Measurements from ENCODE around the gene PDGFRB.
"Not testable (repeated sequence)": the region's sequence is repeated elsewhere in the genome, so short reads cannot be mapped to it uniquely, and the experiment has no call there.

The PDGFRB gene

GRCh38 chr5:150097152-150097551 is 58.5 kb downstream of the PDGFRB start:
- Histone ChIP-seq H4K20me1 (ENCODE audit: insufficient read depth) (no peaks in the 10 kb centered on the region), H3K4me1 (ENCODE audit: low read depth, poor library complexity, severe bottlenecking) (peaks cover 3% of the 10 kb centered on the region), H3K4me2 (no peak overlapping the region), H3K9ac (no peak overlapping the region), H3K79me2 (ENCODE audit: insufficient read depth, low read depth) (no peaks in the 10 kb centered on the region), H3K36me3 (ENCODE audit: insufficient read depth) (no peaks in the 10 kb centered on the region), H2AFZ (ENCODE audit: low read depth) (no peak overlapping the region), H3K27ac (no peak overlapping the region), H3K27me3 (ENCODE audit: insufficient read depth, low read depth) (no peaks in the 10 kb centered on the region), H3K4me3 (IDR thresholded peaks at IDR 0.05; ENCODE audit: insufficient read depth, low read depth, low read length) (no peak overlapping the region)
- no peak for TF ChIP-seq CTCF (conservative IDR thresholded peaks at IDR 0.05; ENCODE audit: low read depth, low read length)

GRCh38 chr5:150092159-150092787 is 63.4 kb downstream of the PDGFRB start:
- no peaks in the 10 kb centered on the region for H3K27me3 ChIP-seq (ENCODE audit: insufficient read depth, low read depth)
- H3K4me2 ChIP-seq: no peak overlapping the region
- H3K27ac ChIP-seq: no peak overlapping the region
- no peak for TF ChIP-seq CTCF (conservative IDR thresholded peaks at IDR 0.05; ENCODE audit: low read depth, low read length)
- no peaks in the 10 kb centered on the region for H3K79me2 ChIP-seq (ENCODE audit: insufficient read depth, low read depth)
- no peaks in the 10 kb centered on the region for H3K4me1 ChIP-seq (ENCODE audit: low read depth, poor library complexity, severe bottlenecking)
- no peak overlapping the region for H3K4me3 ChIP-seq (IDR thresholded peaks at IDR 0.05; ENCODE audit: insufficient read depth, low read depth, low read length)
- H2AFZ ChIP-seq (ENCODE audit: low read depth): no peak overlapping the region
- H4K20me1 ChIP-seq (ENCODE audit: insufficient read depth): no peaks in the 10 kb centered on the region
- H3K9ac ChIP-seq: no peak overlapping the region
- H3K36me3 ChIP-seq (ENCODE audit: insufficient read depth): no peaks in the 10 kb centered on the region

GRCh38 chr5:150085950-150086715 is 69.5 kb downstream of the PDGFRB start, which contains the start of gene CSF1R:
TSS of gene CSF1R (minus strand) at chr5:150086554. CDS start at chr5:150086427, 127 bp downstream.
- Histone ChIP-seq H3K9ac (no peak within 1 kb of the TSS), H3K79me2 (ENCODE audit: insufficient read depth, low read depth) (no peaks in the 10 kb centered on the region), H3K4me2 (no peak within 1 kb of the TSS), H3K27ac (no peak within 1 kb of the TSS), H3K27me3 (ENCODE audit: insufficient read depth, low read depth) (no peaks in the 10 kb centered on the region), H3K4me3 (IDR thresholded peaks at IDR 0.05; ENCODE audit: insufficient read depth, low read depth, low read length) (no peak within 1 kb of the TSS), H3K4me1 (ENCODE audit: low read depth, poor library complexity, severe bottlenecking) (no peaks in the 10 kb centered on the region), H3K36me3 (ENCODE audit: insufficient read depth) (no peaks in the 10 kb centered on the region), H2AFZ (ENCODE audit: low read depth) (no peak within 1 kb of the TSS), H4K20me1 (ENCODE audit: insufficient read depth) (no peaks in the 10 kb centered on the region)
- no peak for TF ChIP-seq CTCF (conservative IDR thresholded peaks at IDR 0.05; ENCODE audit: low read depth, low read length)

GRCh38 chr5:150085191-150085912 is 70.3 kb downstream of the PDGFRB start:
- Histone ChIP-seq H3K4me3 (IDR thresholded peaks at IDR 0.05; ENCODE audit: insufficient read depth, low read depth, low read length) (no peak overlapping the region), H4K20me1 (ENCODE audit: insufficient read depth) (no peaks in the 10 kb centered on the region)
- TF ChIP-seq CTCF (conservative IDR thresholded peaks at IDR 0.05; ENCODE audit: low read depth, low read length): no peak

GRCh38 chr5:150084754-150085153 is 70.9 kb downstream of the PDGFRB start:
- H3K27me3 ChIP-seq (ENCODE audit: insufficient read depth, low read depth); H3K9ac ChIP-seq; H3K4me2 ChIP-seq; H3K27ac ChIP-seq; H4K20me1 ChIP-seq (ENCODE audit: insufficient read depth); H3K4me1 ChIP-seq (ENCODE audit: low read depth, poor library complexity, severe bottlenecking); H3K4me3 ChIP-seq (IDR thresholded peaks at IDR 0.05; ENCODE audit: insufficient read depth, low read depth, low read length); H3K36me3 ChIP-seq (ENCODE audit: insufficient read depth); H3K79me2 ChIP-seq (ENCODE audit: insufficient read depth, low read depth); H2AFZ ChIP-seq (ENCODE audit: low read depth): not testable (repeated sequence)

More at GRCh38 chr5:150085191-150085912, 70.3 kb downstream of the PDGFRB start:
- Histone ChIP-seq H3K4me2 (no peak overlapping the region), H2AFZ (ENCODE audit: low read depth) (no peak overlapping the region), H3K79me2 (ENCODE audit: insufficient read depth, low read depth) (no peaks in the 10 kb centered on the region), H3K9ac (no peak overlapping the region), H3K27me3 (ENCODE audit: insufficient read depth, low read depth) (no peaks in the 10 kb centered on the region), H3K4me1 (ENCODE audit: low read depth, poor library complexity, severe bottlenecking) (no peaks in the 10 kb centered on the region), H3K27ac (no peak overlapping the region), H3K36me3 (ENCODE audit: insufficient read depth) (no peaks in the 10 kb centered on the region)
